NCI-H1694 treated with DMSO at 0.1 percent for 48 hours (cell line): ENCODE measurements around the gene TBC1D25.
A peak's percentile ranks its signal among the peaks of the same experiment; 100 is the strongest.

Experiments
- DNase-seq: peaks from one replicate; lab custom pipeline; 2025; lab: John Stamatoyannopoulos, UW

TBC1D25 gene

DNA sequence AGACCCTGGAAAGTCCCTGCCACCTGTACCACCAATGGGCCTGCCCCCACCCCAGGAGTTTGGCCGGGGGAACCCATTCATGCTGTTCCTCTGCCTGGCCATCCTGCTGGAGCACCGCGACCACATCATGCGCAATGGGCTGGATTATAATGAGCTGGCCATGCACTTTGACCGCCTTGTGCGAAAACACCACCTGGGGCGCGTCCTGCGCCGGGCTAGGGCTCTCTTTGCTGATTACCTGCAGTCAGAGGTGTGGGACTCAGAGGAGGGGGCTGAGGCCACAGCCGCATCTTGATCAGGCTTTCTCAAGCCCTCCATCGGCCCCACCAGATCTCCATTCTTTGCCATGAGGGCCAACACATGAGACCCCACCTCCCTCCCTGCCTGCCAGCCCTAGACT lies 21.2 kb downstream of the TBC1D25 start:
- DNase-seq = no peak

DNA sequence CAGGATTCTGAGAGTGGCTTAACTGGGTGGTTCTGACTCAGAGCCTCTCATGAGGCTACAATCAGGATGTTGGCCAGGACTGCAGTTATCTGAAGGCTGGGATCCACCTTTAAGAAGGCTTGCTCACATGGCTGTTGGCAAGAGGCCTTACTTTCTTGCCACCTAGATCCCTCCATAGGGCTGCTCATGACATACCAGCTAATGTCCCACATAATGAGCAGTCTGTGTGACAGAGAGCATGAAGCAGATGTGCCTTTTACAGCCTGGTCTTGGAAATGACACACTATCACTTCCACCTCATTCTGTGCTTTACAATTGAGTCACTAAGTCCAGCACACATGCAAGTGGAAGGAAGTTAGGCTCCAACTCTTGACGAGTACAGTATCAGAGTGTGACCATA lies 30.4 kb downstream of the TBC1D25 start:
- no peak for DNase-seq

DNA sequence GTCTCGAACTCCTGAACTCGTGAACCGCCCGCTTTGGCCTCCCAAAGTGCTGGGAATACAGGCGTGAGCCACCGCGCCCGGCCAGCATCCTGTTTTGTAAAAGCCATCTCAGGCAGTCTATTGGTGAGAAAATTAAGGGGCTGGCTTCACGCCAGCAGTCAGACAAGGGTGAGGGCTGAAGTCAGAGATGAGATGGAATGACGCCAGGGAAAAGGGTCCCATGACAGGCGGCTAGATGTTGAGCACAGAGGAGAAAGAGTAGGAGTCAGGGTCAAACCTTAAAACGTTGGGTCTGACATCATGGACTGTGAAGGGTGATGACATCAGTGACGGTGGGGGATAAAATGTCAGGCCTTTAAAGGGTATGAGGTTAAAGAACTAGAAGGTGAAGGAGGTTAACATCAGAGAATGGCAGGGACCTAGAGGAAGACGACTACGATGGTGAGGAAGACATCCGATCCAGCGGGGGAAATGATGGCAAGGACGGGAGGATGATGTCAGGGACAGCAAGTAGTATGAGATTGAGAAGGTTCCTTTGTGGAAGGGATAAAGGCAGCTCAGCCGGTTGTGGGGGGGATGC lies 34.3 kb downstream of the TBC1D25 start:
- DNase-seq = no peak

DNA sequence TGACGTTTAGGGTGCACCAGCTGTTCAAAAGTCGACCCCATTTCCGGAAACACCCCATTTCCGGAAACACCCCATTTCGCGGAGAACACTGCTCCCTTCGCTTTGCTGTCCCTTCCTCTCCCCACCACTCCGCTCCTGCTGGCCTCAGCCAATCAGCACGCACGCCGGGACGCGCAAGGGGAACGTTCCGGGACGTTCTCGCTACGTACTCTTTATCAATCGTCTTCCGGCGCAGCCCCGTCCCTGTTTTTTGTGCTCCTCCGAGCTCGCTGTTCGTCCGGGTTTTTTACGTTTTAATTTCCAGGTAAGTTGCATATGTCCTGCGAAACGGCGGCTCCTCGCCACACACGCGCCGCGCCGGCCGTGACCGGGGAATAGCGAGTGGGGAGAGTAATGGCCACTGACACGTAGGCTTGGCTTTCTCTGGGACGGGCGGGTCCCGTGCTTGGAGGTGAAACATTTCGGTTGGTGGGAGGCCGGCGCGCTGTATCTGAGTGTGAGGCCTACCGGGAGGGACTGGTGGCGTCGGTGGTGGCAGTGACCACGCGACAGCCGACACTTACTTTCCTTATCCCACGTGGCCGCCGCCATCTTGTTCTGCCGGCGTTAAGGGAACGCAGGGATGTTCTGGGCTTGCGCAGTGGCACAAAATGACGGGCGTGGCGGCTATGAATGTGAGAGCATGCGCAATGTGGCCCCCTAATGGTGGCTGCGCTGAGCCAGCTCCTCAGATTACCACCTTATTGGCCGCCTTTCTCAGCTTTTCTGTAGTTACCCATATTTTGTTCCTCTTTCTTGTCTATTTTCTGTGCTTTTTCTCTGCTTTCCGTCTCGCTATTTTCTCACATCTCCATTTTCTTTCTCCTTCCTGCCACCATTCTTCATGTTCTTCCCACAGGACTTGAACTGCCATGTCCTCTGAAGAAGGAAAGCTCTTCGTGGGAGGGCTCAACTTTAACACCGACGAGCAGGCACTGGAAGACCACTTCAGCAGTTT lies 35.1 kb downstream of the TBC1D25 start, which contains the start of gene RBM3:
Gene RBM3 (plus strand): TSS at position 215 of the 997 bp plus-strand sequence. CDS start 697 bp downstream, at position 912.
- peak; percentile 89 for DNase-seq

DNA sequence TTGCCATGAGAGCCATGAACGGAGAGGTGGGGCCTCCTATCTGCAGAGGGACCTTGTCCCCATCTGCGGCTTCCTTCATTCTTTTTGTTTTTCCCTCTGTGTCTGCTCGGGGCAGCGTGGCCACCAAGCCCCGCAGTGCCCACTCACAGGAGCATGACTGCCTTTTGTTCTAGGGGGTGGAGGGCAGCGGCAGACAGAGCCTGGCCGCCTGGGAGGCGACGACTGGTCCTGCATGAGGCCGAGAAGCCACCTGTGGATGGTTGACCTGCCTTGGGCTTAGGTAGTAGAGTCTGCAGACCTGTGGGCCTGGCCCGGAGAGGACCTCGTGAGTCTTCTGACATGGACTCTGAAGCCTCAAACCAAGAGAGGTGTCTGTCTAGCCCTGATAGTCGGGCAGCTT lies 36.1 kb downstream of the TBC1D25 start:
- no peak for DNase-seq

DNA sequence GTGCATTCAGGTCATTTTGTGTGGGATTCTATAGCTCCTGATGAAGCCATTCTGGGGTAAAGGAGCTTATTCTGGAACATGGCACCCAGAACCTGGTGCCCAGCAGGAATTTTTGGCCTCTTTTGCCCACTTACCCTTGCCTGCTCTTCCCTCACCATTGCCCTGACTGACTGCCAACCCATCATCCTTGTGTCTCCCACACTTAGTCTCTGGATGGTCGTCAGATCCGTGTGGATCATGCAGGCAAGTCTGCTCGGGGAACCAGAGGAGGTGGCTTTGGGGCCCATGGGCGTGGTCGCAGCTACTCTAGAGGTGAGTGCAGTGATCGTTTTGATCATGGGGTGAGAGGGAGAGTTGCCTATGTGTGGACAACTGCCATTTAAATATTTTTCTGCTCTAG lies 36.6 kb downstream of the TBC1D25 start:
- no peak for DNase-seq

DNA sequence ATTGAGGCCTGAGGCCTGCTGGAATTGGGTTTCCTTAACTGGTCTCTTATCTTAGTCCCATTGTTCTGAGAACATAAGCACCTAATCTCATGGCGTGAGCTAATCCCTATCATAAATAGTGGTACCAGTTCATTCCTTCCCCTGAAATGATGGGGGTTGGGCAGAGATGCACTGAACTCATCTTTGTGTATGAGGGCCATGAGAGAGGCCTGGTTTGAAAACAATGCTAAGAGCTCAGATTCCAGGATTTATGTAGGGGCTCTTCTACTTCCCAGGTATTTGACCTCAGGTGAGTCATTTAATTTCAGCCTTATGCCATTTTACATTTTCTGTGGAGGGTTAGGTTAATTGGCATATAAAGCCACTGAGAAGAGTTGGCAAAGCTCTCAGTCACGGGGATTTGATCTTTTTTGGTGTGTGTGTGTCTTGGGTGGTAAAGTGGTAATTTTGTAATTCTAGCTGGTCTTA lies 39.2 kb downstream of the TBC1D25 start:
- no peak for DNase-seq

DNA sequence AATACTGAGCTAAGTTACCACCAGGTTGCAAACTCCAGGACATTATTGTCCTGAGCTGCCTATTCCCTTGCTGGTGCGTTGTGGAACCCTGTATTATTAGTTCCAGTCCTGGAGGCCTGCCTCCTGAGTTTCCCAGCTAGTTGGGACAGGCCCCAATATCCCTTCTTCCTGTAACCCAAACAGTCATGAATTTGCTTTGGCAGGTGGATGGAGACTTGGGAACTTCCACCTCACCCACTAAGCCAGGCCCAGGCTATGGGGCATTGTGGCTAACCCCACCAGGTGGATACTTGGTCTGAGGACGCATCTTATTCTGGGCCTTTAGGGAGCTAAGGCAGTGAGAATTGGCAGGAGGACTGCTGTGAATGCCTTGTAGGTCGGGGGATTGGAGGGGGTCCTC lies 39.7 kb downstream of the TBC1D25 start:
- DNase-seq = no peak

DNA sequence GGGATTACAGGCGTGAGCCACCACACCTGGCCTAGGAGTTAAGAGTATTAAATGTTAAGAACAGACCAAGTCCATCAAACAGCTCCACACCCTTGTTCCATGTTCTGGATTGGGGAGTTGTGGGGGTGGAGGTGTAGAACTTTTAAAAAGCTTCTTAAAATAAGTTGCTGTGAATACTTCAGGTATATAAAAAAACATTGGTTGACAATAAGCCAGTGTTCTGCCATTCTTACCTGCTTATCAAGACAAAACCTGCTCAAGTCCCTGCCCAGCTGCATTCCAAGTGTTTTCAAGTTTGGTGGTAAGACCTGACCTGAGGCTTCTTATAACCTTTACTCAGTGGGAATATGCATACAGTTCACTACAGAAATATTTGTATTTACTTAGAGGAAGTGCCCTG lies 41.1 kb downstream of the TBC1D25 start:
- DNase-seq = no peak

DNA sequence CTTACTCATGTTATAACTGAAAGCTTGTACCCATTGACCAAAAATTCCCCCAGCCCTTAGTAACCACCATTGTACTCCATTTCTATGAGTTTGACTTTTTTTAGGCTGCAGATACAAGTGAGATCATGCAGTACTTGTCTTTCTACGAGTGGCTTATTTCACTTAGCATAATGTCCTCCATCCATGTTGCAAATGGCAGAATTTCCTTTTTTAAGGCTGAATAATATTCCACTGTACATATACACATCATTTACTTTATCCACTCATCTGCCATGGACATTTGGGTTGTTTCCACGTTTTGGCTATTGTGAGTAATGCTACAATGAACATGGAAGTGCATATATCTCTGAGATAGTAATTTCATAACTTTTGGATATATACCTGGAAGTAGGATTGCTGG lies 45.2 kb downstream of the TBC1D25 start:
- no peak for DNase-seq

DNA sequence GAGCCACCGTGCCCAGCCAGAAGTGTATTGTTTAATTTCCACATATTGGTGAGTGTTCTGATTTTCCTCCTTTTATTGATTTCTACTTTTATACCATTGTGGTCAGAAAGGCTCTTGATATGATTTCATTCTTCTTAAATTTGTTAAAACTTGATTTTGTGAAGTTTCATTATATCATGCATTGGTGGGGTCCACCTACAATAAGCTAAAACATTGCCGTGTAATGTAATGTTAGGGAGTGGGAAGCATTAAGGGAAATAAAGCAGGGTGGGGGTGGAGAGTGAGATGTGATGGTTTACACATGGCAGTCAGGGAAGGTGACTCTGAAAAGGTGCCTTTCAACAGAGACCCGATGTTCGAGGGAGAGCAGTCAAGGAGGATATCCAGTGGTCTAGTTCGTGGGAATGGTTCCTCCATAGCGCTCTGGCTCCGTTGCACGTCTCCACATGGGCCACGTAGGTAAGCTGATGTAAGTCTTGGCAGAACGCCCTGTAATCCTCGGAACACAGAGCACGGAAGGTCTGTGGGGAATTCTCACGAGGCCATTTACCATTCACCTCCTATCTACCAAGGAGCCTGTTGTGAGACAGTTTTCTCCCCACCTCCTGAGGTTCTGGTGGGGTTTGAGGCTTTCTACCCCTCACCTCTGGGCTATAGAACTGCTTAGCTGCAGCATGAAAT lies 50.1 kb downstream of the TBC1D25 start:
- no peak for DNase-seq

DNA sequence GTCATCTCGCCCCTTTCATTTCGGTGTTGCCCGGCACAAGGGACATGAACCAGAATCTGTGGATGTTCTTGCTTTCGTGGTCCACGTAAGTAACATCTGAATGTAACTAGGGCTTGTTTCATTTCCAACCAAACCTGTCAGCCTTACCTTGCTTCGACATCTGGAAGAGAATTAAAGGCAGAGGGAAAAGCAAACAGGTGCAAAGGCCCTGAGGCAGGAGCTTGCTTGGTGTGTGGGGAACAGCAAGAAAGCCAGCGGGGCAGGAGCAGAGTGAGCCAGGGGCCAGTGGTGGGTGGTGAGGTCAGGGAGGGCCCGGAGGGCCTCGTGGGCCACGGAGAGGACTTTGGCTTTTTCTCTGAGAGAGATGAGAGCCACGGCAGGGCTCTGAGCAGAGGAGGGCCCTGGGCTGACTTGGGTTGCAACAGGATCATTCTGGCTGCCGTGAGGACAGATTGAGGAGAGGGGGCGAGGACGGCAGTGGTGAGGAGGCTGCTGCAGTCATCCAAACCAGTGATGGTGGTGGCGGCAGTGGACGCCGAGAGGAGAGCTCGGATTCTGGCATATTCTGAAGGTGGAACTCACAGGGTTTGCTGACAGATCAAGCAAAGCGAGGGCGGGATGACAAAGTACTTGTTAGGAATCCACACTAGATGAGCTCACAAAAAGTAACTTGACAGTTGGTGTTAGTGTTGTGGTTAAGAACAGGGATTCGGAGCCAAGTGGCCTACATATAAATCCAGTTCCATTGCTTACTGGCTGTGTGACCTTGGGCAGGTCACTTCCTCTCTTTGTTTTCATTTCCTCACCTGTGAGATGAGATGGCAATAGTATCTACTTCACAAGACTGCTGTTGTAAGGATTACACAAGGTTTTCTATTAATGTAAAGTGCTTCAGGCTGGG lies 50.9 kb downstream of the TBC1D25 start:
- no peak for DNase-seq

DNA sequence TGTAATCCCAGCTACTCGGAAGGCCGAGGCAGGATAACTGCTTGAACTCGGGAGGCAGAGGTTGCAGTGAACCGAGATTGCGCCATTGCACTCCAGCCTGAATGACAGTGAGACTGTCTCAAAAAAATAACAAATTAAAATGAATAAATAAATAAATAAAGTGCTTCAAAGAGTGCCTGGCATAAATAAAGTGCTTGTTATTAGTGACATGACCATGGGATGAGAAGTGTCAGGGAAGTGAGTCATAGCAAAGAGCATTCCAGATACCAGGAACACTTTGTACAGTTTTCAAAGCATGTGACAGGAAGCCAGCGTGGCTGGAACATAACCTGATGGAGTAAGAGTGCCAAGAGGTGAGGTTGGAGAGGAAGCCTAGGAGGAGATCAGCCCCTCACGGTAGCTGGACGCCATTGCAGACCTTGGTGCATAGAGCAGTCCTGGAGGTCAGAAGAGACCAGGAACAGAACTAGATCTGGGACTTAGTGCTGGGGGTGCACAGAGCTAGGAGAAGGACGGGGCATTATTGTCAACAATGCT lies 51.8 kb downstream of the TBC1D25 start:
- DNase-seq = no peak

DNA sequence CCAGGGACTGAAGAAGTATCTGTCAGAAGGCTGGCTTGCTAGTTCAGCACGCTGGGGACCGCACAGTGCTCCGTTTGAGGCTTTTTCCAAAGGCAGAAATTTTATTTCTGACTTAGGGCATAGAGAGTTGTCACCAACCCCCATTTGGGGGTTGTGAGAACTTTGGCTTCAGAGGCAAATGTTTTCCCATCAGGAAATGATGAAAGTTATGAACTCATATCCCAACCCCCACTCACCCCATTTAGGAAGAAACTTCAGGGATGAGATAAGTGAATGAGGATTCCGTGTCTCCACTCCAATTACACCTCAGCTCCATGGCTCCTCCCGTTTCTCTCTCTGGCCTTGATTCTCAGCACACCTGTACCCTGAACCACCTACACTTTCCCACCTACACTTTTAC lies 53.5 kb downstream of the TBC1D25 start:
- DNase-seq = no peak

DNA sequence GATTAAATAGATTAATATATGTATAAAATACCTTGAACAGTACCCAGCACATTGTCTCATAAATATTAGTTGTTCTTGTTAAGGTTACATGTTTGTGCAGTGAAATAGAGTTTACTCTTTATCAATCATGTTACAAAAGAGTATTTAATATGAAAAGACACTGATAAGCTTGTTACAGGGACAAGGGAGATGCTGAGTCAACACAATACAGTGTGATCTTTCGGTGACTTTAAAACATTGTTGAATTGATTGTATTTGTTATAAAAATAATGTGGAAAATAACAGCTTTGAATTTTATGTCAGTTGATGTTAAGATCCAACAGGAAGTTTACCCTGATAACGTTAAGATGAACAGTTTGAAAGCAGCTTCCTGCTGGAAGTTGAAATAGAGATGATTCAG lies 56.4 kb downstream of the TBC1D25 start:
- DNase-seq = no peak

DNA sequence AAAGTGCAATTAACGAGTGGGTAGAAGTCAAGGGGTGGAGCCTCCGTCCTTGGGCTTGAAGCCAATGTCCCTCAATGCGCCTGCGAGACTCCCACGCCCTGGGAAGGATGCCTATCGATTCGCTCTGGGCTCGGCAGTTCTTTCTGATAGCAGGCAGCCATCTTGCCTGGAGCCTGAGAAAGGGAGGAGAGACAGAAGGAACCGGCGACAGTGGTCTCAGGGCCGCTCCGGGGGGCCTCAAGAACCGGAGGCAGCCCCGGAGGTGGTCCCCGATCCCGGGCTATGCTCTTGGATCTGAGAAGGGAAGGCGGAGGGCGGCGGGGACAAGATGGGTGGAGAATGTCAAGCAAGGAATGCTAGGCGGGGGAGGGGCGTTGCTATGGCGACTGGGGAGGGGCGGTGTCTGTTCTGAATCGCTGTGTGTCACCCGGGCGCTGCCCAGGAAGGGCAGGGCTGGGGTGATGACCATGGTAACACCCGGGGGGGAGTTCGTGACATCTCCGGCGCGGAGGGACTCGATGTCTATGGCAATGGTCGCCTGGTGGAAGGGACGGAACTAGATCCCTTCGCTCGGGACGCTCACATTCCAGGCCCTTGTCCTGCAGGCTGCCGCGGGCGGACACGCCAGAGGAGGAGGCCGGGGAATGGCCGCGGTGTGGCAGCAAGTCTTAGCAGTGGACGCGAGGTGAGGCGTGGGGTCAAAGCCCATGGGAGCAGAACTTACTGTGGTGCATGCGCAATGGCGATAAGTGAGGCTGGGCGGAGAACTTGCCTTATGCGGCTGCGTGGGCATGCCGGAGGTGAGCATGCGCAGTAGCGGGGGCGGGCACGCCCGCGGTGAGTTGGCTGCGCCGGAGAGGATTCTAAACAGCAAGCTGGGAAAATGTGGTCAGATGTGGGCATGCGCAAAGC lies 58.1 kb downstream of the TBC1D25 start, which contains the start of gene WDR13:
Gene WDR13 (plus strand): TSS at position 140 of the 912 bp plus-strand sequence. CDS start 505 bp downstream, at position 645.
- DNase-seq = peak; percentile 82

DNA sequence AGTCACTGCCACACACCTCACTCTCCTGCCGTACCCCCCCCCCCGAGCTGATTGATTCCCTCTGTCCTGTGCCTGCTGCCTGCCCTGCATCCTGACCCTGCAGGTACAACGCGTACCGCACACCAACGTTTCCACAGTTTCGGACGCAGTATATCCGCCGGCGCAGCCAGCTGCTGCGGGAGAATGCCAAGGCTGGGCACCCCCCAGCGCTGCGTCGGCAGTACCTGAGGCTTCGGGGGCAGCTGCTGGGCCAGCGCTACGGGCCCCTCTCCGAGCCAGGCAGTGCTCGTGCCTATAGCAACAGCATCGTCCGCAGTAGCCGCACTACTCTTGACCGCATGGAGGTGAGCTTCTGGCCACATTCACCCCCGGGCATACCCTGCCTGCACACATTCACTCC lies 59.1 kb downstream of the TBC1D25 start:
- no peak for DNase-seq

DNA sequence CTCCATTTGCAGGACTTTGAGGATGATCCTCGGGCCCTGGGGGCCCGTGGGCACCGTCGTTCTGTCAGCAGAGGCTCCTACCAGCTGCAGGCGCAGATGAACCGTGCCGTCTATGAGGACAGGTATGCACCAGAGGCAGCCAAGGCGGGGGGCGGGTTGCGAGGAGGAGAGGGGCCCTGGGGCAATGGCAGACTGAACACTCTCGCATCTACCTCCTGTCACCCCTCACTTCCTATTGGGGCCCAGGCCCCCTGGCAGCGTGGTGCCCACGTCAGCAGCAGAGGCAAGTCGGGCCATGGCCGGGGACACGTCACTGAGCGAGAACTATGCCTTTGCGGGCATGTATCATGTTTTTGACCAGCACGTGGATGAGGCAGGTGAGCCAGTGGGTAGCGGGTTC lies 59.8 kb downstream of the TBC1D25 start:
- DNase-seq = no peak

DNA sequence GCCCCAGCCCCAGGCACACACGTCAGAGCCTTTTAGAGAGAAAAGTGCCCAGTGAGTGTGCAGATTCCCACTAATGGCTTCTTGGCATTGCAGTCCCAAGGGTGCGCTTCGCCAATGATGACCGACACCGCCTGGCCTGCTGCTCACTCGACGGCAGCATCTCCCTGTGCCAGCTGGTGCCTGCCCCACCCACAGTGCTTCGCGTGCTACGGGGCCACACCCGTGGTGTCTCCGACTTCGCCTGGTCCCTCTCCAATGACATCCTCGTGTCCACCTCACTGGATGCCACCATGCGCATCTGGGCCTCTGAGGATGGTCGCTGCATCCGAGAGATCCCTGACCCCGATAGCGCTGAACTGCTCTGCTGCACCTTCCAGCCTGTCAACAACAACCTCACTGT lies 60.7 kb downstream of the TBC1D25 start:
- DNase-seq = no peak

DNA sequence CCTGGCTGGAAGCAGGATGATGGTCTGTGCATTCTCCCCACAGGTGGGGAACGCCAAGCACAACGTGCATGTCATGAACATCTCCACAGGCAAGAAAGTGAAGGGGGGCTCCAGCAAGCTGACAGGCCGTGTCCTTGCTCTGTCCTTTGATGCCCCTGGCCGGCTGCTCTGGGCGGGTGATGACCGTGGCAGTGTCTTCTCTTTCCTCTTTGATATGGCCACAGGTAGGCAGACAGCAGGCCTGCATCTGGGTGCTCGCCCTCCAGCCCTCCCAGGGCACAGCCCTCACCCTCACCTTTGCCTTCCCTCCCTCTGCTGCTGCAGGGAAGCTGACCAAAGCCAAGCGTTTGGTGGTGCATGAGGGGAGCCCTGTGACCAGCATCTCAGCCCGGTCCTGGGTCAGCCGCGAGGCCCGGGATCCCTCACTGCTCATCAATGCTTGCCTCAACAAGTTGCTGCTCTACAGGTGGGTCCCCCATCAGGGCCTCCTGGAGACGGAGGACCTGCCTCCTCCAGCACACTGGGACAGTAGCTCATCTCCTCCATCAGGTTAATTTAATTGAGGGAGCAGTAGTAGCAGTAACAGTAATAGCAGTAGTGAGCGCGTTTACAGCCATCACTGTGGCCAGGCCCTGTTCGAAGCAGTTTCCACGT lies 62.4 kb downstream of the TBC1D25 start:
- no peak for DNase-seq
